Activated T-cell treated with anti-CD3 and anti-CD28 coated beads for 1 hour (primary cell): ENCODE data around the gene PLXNC1.

ENCODE experiments used
- DNase-seq: peaks from one replicate; pipeline ENCODE4 v3.0.0-alpha.2; 2020; ENCODE audit warnings: low read depth

Gene PLXNC1

DNA sequence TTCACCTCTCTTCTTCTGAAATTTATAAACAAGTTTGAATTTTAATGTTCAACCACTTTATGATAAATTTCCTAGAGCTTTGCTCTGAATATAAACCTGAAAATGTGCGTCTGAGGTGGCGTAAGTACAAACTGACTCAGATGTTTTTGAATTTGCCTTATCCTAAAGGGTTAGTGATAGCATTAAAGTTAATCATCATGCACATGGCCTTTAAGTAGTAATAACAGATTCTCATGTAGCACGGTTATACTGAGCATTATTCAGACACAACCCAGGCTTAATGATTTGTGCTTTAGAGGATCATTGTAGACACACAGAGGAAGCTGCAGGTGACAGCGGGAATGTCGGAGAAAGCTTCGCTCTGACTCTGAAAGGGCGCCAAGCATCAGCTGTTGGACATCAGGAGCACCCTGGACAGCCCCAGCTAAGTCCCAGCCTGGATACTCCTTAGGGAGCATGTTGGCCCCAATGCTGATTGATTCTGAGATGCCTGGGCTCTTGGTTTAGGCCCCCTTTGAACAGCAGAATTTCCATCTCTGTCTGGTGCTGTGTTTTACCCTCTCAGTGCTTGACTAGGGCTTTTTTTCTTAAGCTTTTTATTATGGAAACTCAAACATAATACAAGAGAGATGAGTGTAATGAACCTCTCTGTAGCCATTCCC is 91.1 kb downstream of the PLXNC1 start:
- DNase-seq, result no peak

DNA sequence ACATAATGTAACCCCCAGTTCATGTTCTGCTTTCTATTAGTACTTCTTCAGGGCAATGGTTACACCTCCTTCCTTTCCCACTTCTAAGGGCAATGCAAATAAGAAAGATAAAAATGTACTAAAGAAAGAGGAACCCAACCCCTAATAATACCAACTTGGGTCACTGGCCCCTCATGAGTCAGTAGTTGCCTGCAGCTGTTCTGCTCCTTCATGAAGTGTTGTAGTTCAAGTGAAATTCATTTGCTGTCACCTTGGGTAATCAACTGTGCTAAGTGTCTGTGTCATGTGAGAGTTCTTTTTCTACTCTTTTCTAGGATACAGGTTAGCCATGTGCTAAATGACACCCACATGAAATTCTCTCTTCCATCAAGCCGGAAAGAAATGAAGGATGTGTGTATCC is 91.8 kb downstream of the PLXNC1 start:
- no peak for DNase-seq

DNA sequence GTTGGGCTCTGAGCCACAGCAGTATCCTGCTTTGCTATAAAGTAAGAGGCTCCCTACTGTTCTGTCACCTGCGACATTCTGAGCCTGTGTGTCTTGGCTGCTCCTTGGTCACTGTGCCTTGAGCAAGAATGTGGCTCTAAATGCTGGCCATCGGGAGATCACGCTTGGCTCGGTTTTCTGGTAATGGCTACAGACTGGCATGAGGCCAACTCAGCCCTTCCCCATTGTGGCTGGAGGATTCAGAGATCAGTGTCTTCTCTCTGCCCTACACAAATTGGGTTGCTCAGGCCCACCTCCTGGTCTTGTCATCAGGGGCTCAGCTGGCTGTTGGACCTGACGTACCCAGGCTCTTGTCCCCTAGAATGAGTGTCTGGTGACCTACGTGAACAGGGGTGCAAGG is 94.5 kb downstream of the PLXNC1 start:
- DNase-seq, result no peak

DNA sequence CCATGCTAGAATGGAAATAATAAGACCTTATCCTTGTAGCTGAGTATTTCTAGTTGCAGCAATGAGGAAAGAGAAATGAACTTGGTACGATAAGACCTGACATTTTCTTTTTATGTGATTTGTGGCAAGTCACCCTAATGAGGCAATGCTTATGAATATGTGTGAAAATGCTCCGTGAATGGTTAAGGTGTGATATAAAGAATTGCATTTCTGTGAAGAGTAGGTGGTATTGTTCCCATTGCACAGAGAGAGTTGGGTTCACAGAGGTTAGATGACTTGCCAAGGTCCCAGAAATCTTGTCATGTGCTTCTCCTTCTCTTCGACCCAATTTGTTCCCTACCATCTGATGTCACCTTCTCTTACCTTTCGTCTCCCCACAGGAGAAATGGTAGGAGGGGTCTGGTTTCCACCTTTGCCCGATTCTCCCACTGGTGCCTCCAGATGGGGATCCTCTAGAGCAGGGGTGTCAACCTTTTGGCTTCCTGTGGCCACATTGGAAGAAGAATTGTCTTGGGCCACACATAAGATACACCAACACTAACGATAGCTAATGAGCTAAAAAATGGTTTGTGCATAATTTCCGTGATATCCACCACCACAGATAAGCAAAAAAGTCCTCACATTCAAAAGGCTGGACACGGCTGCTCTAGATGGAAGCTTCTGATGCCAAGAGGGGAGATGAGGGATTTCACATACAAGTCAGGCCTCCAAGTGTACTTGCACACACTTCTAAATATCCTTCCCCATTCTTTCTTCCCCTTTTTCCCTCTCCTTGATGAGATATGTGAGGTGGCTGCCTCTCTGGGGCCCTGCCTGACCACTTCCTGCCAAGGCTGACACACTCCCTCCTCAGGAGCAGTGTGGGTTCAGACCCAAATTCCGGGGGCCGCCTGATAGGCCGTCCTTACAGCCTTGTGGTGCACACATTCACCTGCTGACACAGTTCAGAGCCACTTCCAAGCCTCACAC is 96.1 kb downstream of the PLXNC1 start:
- peak; percentile 6 for DNase-seq

DNA sequence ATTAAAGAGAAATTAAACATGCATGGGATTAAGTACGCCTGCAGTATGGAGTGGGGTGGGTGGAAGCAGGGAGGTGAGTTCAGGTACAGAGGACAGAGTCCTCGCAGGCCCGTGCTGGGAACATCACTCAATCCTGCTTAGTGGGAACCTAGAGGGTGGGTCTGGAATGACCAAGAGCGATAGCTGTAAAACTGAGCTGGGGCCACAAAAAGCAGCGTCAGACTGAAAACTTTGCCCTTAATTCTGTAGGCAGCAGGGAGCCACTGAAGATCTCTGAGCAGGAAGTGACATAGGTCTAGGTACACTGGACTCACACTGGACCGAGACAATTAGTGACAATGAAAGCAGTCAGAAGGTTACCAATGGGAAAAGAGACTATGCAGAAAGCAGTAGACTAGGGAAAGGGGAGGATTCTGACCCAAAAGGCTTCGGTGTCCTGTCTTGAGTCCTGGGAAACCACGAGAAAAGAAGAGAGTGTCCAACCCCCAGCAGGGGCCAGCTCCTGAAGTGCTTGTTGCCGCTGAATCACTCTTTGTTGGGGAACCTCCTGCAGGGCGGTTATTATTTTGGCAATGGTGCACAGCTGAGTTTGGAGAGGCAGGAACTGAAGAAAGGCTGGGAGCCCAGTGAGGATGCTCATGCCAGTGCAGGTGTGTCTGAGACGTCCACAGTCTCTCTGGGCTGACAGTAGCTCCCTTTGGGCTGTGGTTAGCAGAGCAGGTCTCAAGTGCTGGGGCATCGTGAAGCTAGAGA is 97.4 kb downstream of the PLXNC1 start:
- no peak for DNase-seq

DNA sequence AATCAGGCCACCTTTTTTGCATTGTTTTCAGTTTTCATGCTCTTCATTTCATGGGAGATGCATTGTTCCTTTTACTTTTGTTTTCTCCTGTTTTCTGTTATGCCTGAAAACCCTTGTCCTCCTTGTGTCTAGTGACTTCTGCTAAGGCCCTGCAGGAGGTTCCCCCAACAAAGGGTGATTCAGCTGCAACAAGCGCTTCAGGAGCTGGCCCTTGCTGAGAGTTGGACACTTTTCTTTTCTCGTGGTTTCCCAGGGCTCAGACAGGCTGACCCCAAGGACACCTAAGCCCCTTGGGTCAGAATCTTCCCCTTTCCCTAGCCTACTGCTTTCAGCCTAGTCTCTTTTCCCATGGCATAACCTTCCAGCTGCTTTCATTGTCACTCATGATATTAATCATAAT is 98.9 kb downstream of the PLXNC1 start:
- DNase-seq, result no peak

DNA sequence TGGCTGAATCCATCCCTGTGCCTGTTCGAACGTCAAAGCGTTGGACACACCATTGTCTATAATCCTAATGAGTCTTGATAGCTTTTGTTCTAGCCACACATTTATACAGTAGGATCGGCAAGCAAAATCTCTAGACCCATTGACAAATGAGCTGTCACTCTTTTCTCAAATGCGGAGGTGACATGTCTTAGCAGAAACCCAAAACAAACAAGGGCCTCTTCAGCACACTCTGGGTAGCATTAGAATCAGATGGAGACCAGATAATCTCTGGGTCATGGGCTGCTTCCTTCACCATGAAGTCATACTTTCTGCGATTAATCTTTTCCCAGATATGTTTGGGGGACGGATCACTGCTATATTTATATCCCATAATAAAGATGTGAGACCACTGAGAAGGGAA is 100.2 kb downstream of the PLXNC1 start:
- no peak for DNase-seq

DNA sequence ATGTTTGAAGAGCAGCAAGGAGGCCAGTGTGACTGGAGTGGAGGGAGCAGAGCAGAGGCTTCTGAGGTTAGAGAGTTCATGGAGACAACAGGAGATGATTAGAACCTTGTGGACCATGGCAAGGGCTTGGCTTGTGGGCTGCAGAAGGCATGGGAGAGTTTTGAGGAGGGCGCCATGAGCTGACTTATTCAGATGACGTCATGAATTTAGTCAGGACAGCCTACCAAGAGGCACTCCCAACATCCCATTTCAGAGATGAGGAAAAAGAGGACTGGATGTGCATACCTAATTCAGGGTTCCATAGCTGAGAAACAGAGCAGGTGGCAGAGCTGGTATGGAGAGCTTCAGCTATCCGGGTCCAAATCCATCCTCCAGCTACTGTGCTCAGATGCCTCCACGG is 101.8 kb downstream of the PLXNC1 start:
- DNase-seq, result no peak

DNA sequence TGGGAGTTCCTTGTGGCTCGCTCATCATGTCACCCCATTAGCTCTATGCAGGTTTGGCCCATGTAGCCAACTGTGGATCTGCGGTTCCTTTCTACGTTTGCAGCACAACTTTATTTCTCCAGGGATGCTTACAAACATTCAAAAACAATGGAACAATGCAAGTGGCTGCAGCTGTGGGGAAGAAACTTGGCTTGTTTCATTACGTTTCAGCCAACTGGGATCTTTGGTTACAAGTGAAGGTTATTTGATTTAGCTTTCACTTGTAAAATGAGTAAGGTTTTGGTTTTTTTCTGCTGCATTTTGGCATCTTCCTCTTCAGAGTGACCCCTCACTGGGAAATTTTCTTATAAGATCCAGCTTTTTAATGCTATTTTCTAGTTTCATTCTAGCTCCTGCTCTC is 105.9 kb downstream of the PLXNC1 start:
- no peak for DNase-seq

DNA sequence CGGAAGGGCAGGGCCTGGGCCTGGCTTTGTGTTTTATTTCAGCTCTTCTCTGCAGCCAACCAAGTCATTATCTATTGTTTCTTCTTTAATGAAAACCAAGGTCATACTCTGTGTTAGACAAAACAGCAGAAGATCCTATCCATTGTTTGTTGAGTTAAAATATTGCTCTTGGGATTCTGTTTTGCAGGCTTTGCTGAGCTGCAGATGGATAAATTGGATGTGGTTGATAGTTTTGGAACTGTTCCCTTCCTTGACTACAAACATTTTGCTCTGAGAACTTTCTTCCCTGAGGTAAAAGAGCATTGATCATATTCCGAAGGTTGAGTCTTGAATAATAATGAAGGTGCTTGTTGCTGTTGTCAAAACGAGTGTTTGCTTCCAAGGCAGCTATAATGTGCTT is 106.6 kb downstream of the PLXNC1 start:
- DNase-seq, result no peak

DNA sequence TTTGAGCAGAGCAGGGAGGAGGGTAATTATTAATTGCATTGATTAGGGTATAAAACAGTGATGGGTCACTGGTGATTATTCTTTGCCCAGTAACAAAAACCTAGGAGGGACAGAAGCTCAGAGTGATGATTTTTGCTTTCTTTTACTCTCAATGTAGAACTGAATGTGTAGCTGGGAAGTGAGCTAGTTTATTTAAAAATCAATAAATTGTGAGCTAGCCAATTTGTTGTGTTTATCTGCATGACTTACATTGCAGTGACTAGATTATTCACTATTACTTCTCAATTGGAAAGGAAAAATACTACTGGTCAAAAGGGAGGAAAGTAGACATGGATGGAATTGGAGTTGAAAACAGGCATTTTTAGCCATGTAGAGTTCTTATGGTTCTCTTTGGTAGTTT is 107.1 kb downstream of the PLXNC1 start:
- no peak for DNase-seq

DNA sequence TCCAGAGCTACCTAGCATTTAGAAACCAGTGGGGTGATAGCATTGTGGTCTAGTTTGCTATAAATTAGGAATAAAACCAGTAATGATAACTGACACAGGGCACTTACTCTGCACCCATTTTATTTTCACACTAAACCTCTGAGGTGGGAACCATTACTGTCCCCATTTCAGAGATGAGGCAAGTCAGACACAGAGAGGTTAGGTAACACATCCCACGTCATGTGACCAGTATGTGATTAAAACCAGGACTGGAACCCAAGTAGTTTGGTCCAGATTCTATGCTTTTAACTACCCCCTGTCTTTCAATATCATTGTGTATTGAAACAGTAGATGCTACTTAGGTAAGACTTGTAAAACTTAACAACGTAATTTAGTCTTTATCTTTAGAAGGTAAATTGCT is 110.2 kb downstream of the PLXNC1 start:
- DNase-seq, result no peak

DNA sequence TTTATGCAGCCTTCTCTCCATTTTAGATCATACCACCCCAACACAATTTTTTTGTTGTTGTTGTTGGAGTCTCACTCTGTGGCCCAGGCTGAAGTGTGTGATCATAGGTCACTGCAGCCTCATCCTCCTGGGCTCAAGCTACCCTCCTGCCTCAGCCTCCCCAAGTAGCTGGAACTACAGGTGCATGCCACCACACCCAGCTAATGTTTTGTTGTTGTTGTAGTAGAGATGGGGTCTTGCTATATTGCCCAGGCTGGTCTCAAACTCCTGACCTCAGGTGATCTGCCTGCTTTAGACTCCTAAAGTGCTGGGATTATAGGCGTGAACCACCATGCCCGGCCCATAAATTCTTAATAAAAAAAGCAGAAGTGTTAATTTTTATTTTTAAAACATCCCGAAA is 111.6 kb downstream of the PLXNC1 start:
- DNase-seq, result no peak

DNA sequence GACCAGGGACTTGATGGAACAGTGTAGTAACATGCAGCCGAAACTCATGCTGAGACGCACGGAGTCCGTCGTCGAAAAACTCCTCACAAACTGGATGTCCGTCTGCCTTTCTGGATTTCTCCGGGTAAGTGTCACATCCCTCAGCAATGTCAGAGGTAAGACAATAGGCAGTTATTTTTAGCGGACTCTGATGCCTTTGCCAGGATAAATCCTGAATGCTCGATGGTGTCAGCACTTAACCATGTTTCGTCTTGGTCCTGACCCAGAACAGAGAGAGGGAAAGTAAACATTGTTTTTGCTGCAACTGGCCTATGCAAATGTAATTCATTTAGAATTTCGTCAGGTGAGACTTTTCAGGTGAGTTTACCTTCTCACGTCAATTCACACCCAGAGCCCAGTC is 112.3 kb downstream of the PLXNC1 start:
- DNase-seq, result no peak

DNA sequence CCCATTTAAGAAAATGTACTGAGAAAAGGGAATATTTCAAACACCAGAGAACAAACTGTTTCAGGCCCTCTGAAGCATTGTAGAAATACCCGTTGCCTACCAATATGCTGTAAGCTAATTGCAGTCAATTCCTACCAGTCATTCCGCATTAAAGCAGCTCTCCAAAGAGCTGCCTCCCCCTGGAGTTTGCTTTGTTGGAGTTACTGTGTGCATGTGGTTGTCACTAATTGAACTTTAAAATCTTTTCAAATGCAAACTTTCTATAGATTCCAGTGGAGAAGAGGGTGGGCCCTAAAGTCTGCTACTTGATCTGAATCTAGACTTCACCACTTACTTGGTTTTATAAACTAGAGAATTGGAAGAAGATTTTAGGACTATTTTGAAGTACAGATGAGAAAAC is 112.7 kb downstream of the PLXNC1 start:
- DNase-seq, result no peak

DNA sequence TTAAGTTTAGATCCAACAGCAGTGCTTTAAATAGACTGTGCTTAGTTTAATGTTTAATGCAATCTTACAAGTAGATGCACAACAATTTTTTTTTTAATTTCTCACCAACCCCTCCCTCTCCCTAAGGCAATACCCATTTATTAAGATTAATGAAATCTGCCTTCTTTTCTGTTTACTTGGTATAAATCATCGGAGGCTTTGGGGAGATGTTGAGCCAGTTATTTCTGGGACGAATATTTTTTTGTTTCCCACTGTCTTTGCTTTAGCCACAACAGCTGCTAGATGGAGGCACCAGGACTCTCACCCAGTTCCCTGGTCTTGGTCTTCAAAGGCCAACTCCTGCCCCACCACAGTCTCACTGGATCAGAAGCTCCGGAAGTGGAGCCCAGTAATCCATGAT is 113.4 kb downstream of the PLXNC1 start:
- DNase-seq, result no peak

DNA sequence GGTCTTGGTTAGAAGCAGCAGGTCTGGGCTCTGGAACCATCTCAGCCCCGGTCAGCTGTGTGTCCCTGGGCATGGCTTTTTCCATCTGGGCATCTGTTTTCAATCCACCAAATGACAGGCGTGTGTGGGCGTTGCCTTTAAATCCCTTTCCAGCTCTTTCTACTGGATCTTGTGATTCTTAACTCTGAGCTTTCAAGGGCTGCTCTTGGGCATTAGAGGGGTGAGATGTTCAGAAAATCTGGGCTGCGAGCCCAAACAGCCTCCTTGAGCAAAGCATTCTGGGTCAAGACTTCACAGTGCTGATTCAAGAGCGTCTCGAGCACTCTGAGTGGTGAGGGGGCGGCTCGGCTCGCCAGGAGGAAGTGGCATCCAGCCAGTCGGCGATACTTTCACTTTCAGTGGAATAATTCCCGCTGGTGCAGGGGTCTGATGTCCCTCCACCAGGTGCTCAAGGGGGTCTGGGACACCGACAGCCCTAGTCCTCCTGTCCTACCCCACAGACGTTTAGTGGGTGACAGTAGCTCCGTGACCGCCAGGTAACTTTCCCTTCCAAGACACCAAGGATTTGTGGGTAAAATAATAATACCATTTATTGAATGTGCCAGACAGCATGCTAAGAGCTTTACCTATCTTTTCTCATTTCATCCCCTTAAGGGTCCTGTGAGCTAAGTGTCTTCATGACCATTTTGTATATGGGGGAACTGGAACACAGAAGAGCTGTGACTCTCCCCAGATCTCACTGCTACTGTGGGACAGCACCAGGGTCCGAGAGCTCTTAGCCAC is 114.0 kb downstream of the PLXNC1 start:
- DNase-seq, result peak; percentile 60

DNA sequence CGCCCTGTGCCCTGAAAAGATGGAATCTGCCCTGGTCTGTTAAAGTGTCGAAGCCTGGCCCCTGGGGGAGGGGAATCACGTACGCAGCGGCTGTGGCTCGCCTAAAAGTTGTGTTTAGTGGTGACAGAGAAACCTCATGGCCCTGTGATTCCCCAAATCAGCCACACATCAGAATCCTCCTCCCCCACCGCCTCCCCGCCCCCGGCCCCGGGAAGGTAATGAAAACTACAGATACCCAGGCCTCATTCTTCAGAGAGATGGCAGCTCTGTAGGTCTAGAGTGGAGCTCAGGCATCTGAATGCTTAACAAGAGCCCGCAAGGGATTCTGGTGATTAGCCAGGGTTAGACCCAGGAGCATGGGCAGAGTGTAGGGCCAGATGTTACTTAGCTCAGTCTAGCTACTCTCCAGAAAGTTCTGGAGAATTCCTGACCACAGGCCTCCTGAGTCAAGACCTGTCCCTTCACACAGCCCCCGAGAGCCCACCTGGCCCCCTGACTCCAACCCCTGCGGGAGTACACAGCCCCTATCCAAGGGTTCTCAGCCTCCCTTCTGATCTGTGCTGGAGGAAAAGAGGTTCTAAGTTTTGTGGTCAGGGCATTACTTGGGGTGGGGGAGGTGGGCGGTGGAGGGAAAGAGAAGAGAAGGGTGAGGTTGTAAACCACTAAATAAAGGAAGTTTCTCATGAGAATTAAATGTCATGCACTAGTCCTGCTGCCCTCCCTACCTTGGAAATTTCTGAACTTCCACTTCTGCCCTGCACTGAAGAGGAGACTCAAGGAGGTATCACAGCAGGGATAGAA is 114.8 kb downstream of the PLXNC1 start:
- DNase-seq, result peak; percentile 32

DNA sequence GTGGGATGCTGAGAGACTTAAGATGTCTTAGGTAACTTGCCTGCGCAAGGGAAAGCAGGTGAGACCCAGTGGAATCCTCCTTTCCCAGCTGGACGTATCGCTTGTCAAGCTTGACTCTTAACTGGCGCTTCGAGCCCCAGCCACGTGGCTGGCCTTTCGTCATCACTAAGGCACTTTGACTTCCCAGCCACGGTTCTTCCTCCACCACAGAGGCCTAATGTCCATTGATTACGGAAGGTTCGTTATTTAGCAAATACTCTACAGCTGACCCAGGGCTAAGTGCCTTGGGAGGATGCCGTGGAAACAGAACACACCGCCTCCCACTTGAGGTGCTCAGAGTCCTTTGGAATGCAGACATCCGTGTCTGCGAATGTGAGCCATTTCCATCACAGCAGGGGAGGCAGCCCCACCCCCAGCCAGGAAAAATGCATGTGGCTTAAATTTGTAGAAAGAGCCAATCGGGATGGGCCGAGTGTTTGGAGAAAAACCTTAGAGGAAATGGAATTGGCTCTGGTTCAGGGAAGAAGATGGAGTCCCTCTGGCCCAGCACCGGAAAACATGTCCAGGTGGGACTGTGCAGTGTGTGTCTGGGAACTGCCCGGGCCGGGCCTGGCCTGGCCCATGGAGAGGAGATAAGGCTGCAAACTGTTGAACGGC is 115.7 kb downstream of the PLXNC1 start:
- no peak for DNase-seq

DNA sequence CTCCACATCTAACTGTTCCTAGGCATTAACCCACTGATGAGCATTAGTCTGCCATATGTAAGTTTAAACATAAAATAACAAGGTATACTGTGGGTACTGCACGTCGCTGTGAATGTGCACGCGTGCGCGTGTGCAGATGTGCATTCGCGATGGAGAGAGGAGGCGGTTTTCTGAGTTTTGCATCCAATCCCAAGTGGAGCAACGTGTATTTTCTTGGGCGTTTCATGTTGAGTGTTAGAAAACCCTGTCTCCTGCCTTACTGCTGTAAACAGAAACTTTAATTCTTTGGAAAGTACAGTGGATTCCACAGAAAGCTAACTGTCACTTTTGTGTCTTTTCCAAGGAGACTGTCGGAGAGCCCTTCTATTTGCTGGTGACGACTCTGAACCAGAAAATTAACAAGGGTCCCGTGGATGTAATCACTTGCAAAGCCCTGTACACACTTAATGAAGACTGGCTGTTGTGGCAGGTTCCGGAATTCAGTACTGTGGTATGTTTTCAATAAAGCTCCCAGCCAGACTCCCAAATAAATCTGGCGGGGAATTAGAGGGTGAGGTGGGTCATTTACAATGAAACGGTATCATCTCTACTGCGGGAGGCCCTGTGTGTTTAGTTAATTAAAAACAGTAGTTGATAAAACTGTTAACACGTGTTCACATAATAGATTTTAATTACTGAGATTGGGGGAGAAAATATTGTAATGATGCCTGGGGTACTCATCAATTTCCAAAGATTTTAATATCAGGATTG is 116.5 kb downstream of the PLXNC1 start:
- no peak for DNase-seq
